ENCODE data around the gene BRAT1.

The BRAT1 gene

GRCh38 chr7:2509298-2509906 lies 45.9 kb downstream of the BRAT1 start:
- DNase-seq, result no peak

DNA sequence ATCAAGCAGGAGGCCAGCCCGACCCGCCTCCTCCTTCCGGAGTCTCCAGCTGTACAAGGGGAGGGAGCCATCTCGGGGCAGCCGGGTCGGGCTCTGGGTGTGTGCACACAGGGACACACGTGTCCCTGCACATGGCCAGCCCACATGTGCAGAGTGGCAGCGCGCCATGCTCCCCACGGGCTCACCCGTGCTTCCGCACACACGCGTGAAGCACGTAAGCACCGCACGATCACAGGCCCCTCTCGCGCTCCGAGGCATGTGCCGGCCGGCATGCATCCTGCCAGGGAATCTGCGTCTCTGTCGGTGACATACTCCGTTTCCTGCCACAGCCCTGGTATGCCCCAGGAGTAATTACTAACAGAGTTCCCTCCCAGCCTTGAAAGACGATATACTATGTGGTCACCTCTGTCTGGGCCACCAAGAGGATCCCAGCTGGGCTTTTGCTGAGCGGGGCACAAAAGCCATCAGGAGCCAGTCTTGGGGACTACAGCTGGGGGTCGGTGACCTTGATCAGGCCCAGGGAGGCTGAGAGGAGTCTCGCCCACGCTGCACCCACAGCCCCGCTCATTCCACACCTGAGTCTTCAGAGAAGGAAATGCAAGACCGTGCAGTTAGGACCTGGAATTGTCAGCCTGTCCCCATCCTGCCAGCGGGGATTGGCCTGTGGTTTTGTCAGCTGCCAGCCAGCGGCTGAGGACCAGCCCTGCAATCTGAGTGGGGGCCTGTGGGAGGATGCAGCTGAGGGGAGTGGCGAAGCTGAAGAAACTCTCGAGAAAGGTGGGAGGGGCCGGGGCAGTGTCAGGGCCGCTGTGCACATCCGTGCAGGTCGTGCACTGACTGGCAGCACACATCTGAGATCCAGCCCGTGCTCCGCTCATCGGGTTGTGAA lies 46.8 kb downstream of the BRAT1 start:
- DNase-seq, result no peak

DNA sequence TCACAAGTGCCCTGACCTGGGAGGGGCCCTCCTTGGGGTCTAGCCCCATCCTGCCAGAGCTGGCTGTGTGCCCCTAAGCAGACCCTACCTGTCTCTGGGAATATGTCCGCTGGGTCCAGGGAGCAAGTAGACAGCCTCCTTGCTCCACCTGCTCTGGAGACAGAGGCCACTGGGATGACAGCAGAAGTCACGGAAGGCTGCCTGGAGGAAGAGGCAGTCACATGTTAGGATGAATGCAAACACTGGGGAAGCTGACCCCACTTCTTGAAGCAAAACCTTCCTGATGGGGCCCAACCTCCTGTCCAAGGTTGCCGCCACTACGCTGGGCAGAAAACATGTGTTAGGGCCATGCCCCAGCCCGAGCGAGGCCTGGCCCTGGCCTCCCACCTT lies 47.4 kb downstream of the BRAT1 start:
- DNase-seq, result no peak

GRCh38 chr7:2507208-2507916 lies 48.0 kb downstream of the BRAT1 start:
- no peak for DNase-seq

DNA sequence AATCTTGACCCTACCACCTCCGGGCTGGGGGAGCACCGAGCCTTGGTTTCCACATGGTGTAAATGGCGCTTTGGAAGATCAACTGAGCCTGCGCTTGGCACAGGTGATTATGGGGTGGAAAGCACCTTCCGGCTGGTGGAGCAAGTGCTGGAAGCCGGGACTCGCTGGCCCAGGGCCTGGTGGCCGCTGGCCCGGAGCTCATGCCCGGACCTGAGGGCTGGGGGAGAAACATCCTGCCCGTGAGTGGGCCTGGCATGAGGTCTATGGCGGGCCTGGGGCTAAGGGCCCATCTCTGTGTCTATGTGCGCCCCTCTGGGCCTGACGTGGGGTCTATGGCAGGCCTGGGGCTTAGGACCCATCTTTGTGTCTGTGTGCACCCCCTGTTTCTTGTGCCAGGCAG lies 49.9 kb downstream of the BRAT1 start:
- no peak for DNase-seq

GRCh38 chr7:2504889-2505375 lies 50.4 kb downstream of the BRAT1 start:
- DNase-seq, result no peak

GRCh38 chr7:2504128-2504888 lies 51.0 kb downstream of the BRAT1 start:
- DNase-seq, result no peak

GRCh38 chr7:2503056-2503941 lies 52.0 kb downstream of the BRAT1 start:
- DNase-seq, result no peak

DNA sequence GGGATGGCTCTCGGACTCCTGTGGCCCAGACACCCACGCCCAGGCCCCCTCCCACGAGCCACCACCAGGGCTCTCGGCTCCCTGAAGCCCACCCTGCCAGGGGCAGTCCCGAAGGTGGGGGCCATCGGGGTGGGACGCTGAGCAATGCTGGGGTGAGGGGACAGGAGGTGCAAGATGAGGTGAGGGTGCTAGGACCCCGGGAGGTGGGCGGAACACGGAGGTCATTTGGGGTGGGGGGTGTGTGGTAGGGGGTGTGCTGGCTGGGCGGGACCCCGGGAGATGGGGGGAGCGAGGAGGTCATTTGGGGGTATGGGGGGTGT lies 52.7 kb downstream of the BRAT1 start:
- DNase-seq, result no peak

- no peak for DNase-seq
Observed at GRCh38 chr7:2501947-2502646, 53.2 kb downstream of the BRAT1 start.

DNA sequence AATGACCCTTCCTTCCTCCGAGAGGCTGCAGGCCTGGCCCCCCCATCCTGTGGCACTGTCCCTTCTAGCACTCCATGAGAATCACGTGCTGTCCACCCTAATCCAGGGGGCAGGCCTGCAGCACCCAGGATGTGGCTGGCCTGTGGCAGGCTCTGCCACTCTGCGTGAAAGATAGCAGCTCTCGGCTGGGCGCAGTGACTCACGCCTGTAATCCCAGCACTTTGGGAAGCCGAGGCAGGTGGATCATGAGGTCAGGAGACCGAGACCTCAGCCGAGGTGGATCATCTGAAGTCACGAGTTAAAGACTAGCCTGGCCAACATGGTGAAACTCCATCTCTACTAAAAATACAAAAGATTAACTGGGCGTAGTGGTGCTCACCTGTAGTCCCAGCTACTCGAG lies 54.6 kb downstream of the BRAT1 start:
- no peak for DNase-seq

- DNase-seq, result no peak
Observed at GRCh38 chr7:2499719-2500430, 55.4 kb downstream of the BRAT1 start.

- DNase-seq, result no peak
Observed at GRCh38 chr7:2499181-2499580, 56.1 kb downstream of the BRAT1 start.

DNA sequence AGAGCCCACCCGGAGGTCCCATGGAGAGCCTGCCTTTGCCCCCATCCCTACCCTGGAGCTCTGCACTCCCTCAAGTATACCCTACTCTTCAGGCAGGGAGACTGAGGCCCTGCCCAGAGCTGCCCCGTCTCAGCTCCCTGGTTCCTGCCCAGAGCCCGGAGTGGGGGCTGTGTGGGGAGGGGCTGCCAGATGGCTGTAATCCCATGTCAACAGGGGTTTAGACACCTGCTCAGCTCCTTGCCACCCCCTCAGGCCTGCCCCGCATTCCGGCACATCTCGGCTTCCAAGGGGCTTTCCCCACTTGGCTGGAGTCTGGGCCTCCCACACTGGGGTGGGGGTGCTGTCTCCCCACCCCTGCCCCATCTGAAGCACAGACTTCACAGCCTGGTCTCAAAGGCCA lies 56.6 kb downstream of the BRAT1 start:
- no peak for DNase-seq

- no peak for DNase-seq
Observed at GRCh38 chr7:2497500-2498336, 57.6 kb downstream of the BRAT1 start.

DNA sequence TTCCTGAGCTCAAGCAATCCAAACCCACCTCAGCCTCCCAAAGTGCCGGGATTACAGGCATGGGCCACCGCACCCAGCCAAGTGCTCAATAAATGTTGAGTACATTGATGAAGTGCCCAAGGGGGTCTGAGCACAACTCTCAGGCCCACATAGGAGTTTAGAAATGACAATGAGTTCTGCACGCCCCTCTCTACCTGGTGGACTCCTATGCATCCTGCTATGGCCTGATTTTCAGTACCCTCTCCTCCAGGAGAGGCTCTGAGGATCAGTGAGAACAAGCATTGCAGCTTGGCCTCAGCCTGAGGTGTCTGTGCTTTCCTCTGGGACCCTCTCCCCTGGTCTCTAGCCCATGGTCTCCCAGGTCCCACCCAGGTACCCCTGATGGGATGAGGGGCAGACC lies 58.3 kb downstream of the BRAT1 start:
- DNase-seq, result no peak

DNA sequence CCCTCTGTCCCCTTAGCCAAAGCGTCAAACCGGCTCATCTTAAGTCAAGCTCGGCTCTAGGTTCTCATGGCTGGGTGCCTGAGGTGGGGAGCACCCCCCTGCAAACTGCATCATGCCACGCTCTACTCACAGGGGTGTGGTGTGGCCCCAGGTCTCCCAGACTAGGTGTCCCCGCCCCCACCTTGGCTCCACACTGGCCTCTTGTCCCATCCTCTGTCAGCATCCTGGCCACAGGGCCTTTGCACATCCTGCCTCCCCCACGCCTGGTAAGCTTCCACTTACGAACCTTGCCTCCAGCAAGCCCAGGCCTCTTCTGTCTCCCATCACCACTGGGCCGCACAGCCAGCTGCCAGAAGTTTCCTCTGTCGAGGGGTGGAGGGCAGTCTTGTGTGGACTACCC lies 58.9 kb downstream of the BRAT1 start:
- no peak for DNase-seq

DNA sequence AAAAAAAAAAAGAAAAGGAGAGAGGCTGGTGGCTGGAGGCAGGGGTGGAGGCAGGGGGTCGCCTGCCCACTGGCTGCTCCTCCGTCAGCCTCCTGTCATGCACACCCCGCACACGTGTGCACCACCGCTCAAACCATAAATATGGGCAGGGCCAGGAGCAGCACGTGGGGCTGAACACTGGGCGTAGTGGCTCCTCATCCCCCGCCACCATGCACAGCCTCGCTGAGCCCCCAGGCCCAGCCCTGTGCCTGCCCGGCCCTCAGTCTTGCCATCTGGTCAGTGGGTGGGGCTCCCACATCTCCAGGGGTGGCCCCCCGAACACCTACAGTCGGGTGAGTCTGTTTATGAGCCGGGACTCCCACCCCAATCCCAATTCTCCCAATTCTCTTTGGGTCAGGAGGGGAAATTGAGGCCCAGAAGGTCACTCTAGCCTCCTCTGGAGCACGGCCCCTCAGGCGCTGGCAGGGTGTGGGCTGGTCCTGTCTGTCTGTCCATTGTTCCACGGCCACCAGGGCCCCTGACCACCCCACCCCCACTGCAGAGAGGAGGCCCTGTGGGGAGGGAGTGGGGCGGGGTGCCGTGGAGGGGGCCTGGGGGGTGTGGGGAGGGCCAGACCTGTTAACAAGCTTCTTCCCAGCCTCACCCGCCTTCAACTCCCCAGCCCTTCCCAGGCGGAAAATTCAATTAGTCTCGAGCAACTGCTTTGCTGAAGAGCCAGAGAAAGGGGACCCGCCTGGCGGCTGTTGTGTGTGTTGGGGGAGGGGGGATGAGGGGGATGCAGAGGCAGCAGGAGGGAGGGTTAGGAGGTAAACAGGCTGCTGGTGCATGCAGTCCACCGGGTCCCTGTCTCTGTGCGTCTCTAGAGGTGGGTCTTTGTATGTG lies 59.7 kb downstream of the BRAT1 start:
- no peak for DNase-seq

All from hematopoietic multipotent progenitor cell treated with erythropoietin and hydrocortisone succinate and interleukin-3 and kit ligand, for 8 days (in vitro differentiated cells).